Body of pancreas (tissue), 4 donors: ENCODE results near the gene PSME2.

Experiments used
- CTCF ChIP-seq, 7 experiments: fragments of 450-650 bp in 4 of 7; fragments of 200-600 bp in 3 of 7; sonication (generic) in 3 of 7; IDR thresholded peaks; one replicate each; pipeline ENCODE4 v1.5.1; 2016 to 2019; ENCODE audit warnings: antibody characterized with exemption in 7 of 7
- POLR2A ChIP-seq, 3 donors: fragments of 450-650 bp; IDR thresholded peaks; one replicate each; pipeline ENCODE4 v1.6.1; 2016; ENCODE audit warnings: antibody characterized with exemption in 3 of 3, mild to moderate bottlenecking in 2 of 3

DNA sequence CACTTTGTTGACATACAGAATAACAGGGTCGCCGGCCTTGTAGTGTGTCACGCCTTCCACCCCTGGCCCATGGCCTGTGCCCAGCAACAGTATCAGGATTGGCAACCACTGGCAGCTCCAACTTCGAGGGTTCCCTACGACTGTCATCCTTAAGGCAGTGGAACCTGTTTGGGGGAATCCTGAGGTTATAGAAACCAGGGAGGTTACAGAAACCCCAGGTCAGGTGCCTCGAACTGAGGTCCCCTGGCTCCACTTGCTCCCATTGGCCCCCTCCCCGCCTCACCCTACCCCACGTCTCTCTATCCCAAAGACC lies 48.4 kb upstream of the PSME2 start:
- no peak for TF ChIP-seq CTCF (IDR thresholded peaks at IDR 0.05)
- no peak for TF ChIP-seq POLR2A (IDR thresholded peaks at IDR 0.05)
